GM18861 (cell line): ENCODE data around the gene LMNTD1.
"Not testable (repeated sequence)": the region's sequence is repeated elsewhere in the genome, so short reads cannot be mapped to it uniquely, and the experiment has no call there.

ENCODE experiments used
- ATAC-seq: cut with Tn5 transposase; IDR thresholded peaks from one replicate; pipeline ENCODE4 v1.9.1; 2021; ENCODE audit not compliant: unreplicated experiment

The LMNTD1 gene

DNA sequence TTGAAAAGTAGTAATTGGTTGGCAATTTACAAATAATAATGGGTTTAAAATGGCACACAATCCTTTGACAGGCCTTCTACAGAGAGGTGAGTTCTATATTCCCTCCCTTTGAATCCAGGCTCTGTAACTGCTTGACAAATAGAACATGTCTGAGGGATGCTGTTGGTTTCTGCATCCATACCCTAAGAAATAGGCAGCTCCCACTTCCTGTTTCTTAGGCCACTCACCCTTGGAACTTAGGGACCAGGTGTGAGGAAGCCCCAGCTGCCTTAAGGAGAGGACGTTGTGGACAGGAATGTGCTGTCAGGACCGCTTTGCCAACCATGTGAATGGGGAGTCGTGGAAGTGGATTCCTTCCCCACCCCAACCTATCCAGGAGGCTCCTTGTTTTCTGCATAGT is 59.4 kb downstream of the LMNTD1 start:
- ATAC-seq, result no peak

- ATAC-seq, result no peak
Measured at GRCh38 chr12:25491396-25492325, 61.4 kb downstream of the LMNTD1 start.

DNA sequence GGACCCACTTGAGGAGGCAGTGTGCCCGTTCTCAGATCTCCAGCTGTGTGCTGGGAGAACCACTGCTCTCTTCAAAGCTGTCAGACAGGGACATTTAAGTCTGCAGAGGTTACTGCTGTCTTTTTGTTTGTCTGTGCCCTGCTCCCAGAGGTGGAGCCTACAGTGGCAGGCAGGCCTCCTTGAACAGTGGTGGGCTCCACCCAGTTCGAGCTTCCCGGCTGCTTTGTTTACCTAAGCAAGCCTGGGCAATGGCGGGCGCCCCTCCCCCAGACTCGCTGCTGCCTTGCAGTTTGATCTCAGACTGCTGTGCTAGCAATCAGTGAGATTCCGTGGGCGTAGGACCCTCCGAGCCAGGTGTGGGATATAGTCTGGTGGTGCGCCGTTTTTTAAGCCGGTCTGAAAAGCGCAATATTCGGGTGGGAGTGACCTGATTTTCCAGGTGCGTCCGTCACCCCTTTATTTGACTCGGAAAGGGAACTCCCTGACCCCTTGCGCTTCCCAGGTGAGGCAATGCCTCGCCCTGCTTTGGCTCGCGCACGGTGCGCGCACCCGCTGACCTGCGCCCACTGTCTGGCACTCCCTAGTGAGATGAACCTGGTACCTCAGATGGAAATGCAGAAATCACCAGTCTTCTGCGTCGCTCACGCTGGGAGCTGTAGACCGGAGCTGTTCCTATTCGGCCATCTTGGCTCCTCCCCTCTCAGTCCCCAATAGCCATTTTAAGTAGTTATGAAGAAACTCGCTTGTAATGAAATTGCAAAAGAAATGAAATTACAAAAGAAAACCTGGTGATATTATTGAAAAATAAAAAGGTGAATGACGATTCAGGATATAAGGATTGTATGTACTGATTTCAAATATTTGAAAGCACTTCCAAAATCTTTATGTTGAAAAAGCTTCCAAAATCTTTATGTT is 63.9 kb downstream of the LMNTD1 start:
- ATAC-seq, result not testable (repeated sequence)

DNA sequence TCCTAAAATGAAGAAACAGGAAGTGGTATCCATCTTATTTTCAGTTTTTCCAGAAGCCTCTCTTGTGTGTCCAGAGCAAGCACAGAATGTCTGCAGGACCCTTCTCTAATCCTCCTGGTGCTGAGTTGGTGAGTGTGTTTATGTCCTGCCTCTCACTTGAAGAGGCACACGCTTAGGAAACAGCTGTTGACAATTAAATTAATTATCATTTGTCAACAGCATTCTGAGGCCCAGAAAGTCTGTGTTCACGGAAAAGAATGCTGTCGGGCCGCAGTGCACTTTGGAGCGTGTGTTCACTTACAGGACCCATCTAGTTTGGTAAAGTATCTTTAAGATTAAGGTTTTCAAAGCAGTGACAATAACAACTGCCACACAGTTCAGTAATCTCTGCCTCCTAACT is 70.5 kb downstream of the LMNTD1 start:
- no peak for ATAC-seq

DNA sequence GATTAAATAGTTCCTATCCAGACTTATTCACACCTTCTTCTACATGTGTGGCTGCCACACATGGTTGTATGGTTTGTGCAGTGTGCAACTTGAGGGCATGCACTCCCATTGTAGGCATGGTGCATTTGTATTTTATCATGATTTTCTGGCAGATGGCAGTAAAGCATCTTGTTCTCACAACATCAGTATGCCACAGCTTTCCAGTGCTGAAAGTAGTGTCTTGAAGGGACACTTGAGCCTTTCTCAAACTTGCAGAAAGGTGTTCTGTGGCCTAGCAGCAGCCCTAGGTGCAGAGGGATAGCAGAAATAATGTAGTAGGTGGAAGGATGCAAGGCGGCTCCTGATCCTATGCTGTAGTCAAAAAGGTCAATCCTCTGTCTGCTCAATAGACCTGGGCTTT is 72.9 kb downstream of the LMNTD1 start:
- no peak for ATAC-seq

DNA sequence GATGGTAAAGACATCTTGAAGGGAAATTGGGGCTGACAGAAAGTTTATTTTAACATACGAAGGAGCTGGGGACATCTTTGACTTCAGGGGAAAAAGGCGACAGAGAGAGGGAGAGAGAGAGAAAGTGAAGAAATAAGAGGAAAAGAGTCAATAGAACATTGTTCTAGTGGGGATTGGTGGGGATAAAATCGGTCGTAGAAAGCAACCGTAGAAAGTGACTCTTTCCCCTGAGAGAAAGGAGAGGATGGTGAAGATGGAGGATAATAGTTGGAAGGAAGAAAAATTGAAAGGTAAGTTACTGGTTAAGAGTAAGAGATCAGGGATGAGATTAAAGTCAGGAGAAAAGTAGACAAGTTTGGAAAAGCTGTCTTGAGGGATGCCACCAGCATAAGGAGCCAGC is 75.9 kb downstream of the LMNTD1 start:
- no peak for ATAC-seq

DNA sequence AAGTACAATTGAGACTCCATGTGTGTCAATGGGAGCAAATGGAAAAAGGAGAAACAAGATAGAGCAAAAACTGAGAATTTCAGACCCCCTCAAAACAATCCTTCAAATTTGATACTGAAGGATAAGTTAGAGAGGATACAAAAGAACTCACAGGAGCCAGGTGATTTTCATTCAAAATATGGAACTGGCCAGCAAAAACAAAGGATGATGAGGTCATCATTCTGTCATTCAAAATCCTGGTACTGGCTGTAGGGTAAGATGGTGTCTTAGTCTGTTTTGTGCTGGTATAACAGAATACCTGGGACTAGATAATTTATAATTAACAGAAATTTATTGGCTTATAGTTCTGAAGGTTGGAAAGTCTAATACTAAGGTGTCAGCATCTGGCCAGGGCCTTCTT is 80.6 kb downstream of the LMNTD1 start:
- no peak for ATAC-seq

- ATAC-seq, result no peak
Measured at GRCh38 chr12:25469861-25470260, 83.2 kb downstream of the LMNTD1 start.

DNA sequence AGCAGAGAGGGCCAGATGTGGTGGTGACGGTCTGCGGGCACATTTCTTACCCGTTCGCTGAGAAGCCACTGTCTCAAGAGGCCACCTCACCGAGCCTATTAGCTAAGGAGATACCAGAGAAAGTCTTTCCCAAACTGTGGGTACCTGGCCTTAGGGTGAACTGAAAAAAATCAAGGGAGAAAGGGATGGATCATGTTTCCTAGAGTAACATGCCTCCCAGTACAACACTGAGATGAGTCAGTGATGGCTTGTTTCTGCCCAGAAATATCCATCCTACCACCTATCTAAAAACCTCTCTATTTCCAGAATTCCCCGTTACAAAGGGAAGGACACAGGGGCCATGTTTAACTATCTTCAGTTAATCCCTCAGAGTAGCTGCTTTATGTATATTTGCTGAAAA is 83.7 kb downstream of the LMNTD1 start:
- no peak for ATAC-seq

DNA sequence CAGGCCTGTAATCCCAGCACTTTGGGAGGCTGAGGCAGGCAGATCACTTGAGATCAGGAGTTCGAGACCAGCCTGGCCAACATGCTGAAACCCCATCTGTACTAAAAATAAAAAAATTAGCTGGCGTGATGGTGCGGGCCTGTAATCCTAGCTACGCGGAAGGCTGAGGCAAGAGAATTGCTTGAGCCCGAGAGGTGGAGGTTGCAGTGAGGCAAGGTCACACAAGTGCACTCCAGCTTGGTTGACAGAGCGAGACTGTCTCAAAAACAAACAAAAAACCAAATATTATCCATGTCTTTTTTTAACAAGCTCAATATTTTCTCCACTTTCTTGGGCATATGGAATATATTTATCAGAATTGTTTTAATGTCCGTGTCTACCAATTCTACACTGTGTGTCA is 89.6 kb downstream of the LMNTD1 start:
- no peak for ATAC-seq

DNA sequence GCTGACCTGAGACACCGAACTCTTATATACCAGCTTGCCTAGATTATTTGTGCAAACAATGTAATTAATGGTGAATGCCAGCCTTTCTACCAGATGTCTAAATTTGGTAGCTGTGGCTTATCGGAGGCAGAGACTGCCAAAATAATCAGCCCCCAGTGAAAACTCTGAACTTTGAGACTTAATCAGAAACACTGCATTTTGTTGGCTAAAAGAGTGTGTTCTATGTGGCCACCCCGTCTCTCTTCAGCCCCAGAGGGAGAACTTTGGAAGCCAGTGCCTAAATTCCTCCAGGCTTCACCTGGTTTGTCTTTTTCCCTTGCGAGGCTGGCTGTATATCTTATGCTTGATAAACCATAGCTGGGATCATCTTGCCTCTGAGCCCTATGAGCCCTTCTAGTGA is 90.1 kb downstream of the LMNTD1 start:
- ATAC-seq, result no peak

DNA sequence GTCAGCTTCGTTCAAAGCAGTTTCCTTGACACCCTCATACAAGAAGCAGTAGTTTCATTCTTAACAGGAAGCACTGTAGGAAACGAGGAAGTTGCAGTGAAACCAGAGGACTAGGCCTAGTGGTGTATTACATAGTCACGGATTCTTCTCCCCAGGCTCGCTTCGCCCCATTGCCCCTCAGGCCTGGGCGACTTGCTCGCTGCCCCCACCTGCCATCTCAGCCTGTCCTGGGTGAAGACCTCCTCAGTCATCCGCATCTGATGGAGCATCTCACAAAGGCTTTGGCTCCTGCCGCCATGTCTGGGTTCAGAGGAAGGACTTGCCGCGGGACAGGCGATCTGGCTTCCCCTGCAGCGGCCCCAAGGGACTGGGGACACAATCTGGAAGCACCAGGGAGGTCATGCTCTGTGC is 93.5 kb downstream of the LMNTD1 start:
- peak; percentile 92 for ATAC-seq

- no peak for ATAC-seq
Measured at GRCh38 chr12:25458047-25458552, 95.0 kb downstream of the LMNTD1 start.

DNA sequence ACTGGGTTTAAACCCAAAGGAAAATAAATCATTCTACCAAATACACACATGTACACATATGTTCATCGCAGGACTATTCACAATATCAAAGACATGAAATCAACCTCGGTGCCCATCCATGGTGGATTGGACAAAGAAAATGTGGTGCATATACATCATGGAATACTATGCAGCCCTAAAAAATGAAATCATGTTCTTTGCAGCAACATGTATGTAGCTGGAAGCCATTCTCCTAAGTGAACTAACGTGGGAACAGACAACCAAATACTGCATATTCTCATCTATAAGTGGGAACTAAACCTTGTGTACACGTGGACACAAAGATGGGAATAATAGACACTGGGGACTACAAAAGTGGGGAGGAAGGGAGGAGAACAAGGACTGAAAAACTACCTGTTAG is 96.6 kb downstream of the LMNTD1 start:
- ATAC-seq, result no peak

- ATAC-seq, result no peak
Measured at GRCh38 chr12:25455696-25456095, 97.4 kb downstream of the LMNTD1 start.

- ATAC-seq, result no peak
Measured at GRCh38 chr12:25449007-25449406, 104.1 kb downstream of the LMNTD1 start.

- no peak for ATAC-seq
Measured at GRCh38 chr12:25447046-25447445, 106.0 kb downstream of the LMNTD1 start.

- no peak for ATAC-seq
Measured at GRCh38 chr12:25438638-25439037, 114.4 kb downstream of the LMNTD1 start.

GRCh38 chr12:25436206-25437030 is 116.7 kb downstream of the LMNTD1 start:
- no peak for ATAC-seq

GRCh38 chr12:25435431-25435830 is 117.7 kb downstream of the LMNTD1 start:
- no peak for ATAC-seq

DNA sequence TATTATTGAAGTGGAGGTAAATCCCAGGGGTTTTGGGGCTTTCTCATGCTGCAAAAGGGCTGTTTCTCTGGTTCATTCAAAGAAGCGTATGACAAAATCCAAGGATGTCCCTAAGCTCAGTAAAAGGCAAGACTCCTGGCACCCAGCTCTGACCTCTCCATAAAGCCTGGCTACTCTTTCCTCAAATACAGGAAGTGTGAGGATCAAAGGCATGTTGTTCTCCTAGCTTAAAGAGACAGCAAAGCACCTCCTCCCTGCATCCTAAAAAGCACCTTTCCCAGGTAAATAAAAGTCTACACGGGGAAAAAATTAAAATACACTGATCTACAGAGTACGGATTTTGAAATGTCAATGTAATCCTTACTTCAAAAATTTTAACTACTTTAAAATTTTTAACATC is 118.6 kb downstream of the LMNTD1 start:
- ATAC-seq, result no peak
